Measurements from ENCODE around the gene PSMB2.
"Not testable (repeated sequence)": the region's sequence is repeated elsewhere in the genome, so short reads cannot be mapped to it uniquely, and the experiment has no call there.

The PSMB2 gene

DNA sequence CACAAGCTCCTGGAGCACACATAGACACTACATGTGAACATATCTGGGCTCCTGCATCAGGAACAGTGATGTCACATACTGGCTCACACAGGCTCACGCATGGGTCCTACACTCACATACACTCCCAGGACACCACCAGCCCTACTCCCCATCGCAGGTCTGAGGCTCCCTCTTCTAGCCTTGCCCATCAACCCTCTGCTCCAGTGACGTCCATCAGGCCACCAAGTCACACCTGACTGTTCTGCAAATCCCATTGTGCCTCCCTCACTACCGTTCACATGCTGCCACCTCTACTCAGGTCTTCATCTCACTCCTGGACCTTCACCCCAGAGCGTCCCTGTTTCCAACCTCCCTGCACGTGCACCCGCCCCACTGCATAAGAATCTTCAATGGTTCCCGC lies 50.1 kb downstream of the PSMB2 start:
- DNase-seq = no peak

DNA sequence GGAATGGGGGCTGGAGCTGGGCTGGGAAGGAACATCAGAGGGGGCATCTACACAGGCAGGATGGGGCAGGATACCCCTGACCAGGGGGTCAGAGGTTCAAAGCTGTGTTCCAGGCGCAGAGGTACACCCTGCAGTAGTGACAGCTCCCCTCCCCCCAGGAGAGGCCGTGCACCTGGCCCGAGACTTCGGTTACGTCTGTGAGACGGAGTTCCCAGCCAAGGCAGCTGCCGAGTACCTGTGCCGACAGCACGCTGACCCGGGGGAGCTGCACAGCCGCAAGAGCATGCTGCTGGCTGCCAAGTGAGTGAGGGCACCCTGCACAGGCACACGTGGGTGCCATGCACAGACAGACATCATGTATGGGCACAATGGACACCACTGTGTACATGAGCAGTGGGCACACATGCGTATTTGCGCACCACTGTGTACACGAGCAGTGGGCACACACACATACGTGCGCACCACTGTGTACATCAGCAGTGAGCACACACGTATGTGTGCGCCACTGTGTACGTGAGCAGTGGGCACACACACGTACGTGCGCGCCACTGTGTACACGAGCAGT lies 50.8 kb downstream of the PSMB2 start:
- DNase-seq = no peak

DNA sequence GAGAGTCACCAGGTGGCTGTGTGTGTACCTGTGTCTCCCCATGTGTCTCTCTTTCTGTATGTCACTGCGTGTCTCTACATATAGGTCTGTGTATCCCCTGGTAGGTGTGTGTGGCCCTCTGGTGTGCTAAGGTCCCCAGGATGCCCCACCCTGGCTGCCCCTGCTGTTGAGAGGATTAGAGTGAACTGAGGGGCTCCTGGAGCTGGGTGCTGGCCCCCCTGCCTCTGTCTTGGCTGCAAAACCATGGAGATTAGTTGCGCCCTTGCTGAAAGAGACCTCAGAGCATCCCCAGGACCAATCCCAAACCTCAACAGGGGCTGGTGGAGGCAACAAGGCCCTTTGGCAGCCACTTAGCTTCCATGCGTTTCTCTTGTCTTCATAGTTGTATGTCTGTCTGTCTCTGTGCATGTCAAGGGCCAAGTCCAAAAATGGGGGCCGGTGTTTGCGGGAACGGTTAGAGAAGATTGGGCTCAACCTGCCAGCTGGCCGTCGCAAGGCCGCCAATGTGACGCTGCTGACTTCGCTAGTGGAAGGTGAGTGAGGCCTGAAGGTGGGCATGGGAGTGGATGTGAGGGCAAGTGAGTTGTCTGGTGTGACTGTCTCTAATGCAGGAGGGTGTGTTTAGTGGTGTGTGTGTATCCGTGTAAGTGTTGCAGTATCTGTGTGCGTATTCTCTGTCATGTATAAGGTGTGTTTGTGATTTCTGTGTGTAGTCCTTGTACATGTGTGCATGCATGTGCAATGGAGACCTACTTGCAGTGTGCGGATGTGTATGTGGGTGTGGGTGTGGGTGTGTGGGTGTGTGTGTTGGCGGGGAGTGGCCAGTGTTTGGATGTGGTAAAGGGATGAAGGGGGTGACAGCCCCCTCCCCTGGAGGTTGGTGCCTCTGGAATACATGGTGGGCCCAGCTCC lies 51.6 kb downstream of the PSMB2 start:
- no peak for DNase-seq

DNA sequence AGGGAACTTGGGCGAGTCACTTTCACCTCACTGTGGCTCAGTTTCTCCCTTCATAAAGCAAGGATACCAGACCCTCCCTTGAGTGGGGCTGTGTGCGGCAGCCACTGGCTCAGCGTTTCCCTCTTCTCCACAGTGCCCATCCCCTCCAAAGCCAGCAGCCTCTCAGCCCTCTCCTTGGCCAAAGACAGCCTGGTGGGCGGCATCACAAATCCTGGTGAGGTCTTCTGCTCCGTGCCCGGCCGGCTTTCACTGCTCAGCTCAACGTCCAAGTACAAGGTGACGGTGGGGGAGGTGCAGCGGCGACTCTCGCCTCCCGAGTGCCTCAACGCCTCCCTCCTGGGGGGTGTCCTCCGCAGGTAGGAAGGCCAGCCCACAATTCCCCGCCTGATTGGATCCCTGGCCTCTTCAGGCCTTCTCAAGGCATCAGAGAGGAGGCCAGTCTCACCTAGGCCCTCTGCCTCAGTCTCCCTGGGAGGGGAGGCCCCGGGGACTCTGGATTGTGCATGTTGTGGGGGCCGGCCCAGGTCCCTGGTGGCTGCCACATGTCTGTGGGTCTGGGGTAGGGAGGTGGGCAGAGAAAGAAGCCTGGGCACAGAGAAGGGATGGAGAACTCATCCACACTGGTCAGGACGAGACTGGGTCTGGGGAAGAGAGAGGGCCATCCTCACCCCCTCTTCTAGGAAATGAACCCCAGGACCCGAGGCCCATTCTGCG lies 53.0 kb downstream of the PSMB2 start:
- no peak for DNase-seq

DNA sequence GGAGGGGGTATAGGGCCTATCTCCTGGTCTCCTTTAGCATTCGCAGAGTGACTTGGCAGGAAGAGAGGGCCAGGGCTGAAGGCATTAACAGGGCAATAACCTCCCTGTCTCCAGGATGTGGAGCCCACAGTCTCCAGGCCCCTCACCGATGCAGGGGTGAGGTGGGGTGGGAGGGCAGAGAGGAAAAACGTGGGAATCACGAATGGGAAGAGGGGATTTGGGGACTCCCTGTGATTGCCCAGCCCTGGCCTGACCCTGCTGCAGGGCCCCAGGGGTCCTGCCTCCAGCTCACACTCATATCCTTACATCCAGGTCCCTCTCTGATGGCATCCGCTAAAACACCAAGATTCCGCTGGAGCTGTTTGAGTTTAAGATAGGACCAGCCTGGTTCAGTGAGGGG lies 53.6 kb downstream of the PSMB2 start:
- DNase-seq = no peak

DNA sequence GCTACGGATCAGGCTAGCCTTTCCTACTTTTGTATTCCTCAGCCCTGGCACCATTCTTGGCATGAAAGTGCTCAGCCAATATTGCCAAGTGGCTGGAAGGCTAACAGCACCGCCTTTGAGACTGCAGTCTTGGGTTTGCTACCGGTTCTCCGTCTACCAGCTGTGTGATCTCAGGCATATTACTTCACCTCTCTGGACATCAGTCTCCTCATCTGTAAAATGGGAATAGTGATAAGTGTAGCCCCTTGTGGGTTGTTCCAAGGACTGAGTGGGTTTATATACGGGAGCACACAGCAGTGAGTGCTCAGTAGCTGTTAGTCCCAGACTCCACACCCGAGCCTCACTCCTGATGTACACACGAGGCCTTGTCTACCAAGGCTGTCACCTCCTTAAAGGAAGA lies 54.5 kb downstream of the PSMB2 start:
- DNase-seq = no peak

DNA sequence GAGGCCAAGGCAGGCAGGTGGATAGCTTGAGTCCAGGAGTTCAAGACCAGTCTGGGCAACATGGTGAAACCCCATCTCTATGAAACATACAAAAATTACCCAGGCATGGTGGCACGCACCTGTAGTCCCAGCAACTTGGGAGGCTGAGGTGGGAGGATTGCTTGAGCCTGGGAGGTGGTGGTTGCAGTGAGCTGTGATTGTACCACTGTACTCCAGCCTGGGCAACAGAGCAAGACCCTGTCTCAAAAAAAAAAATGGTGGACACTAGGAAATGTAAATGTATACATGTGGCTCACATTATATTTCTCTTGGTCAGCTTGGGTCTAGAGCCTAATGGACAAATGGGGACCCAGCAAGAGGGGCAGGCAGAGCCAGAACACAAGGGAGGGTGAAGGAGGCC lies 55.5 kb downstream of the PSMB2 start:
- not testable (repeated sequence) for DNase-seq

DNA sequence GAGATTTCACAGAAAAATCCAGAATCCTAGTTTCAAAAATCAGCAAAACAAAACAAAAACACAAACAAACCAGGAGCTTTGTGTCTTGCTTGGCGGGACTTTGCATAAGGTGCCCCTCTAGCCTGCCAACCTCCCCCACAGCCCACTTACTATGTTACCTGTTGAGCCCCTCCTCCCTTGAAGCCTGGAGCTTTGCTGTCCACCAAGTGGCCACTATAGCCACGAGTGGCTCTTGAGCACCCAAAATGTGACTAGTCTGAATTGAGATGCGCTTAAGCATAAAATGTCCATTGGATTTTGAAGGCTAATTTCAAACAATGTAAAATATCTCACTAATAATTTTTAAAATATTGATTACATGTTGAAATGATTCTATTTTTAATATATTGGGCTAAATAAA lies 56.0 kb downstream of the PSMB2 start:
- DNase-seq = no peak

DNA sequence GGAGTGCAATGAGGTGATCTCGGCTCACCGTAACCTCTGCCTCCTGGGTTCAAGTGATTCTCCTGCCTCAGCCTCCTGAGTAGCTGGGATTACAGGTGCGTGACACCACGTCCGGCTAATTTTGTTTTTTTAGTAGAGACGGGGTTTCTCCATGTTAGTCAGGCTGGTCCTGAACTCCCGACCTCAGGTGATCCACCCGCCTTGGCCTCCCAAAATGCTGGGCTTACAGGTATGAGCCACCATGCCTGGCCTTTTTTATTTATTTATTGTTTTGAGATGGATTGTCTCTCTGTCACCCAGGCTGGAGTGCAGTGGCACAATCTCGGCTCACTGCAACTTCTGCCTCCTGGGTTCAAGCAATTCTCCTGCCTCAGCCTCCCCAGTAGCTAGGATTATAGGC lies 59.7 kb downstream of the PSMB2 start:
- DNase-seq = not testable (repeated sequence)

DNA sequence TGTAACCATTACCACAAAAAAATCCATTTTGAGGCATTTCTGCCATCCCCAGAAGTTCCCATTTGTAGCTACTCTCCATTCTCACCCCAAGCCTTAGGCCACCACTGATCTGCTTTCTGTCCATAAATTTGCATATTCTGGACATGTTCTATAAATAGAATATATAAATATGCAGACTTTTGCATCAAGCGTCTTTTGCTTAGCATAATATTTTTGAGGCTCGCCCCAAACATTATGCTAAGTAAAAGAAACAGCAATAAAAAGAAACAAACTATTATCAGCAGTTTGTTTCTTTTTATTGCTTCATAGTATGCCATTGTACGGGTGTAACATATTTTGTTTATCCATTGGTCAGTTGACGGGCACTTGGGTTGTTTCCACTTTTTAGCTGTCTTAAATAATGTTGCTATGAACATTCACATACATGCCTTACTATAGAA lies 60.4 kb downstream of the PSMB2 start:
- DNase-seq = no peak

DNA sequence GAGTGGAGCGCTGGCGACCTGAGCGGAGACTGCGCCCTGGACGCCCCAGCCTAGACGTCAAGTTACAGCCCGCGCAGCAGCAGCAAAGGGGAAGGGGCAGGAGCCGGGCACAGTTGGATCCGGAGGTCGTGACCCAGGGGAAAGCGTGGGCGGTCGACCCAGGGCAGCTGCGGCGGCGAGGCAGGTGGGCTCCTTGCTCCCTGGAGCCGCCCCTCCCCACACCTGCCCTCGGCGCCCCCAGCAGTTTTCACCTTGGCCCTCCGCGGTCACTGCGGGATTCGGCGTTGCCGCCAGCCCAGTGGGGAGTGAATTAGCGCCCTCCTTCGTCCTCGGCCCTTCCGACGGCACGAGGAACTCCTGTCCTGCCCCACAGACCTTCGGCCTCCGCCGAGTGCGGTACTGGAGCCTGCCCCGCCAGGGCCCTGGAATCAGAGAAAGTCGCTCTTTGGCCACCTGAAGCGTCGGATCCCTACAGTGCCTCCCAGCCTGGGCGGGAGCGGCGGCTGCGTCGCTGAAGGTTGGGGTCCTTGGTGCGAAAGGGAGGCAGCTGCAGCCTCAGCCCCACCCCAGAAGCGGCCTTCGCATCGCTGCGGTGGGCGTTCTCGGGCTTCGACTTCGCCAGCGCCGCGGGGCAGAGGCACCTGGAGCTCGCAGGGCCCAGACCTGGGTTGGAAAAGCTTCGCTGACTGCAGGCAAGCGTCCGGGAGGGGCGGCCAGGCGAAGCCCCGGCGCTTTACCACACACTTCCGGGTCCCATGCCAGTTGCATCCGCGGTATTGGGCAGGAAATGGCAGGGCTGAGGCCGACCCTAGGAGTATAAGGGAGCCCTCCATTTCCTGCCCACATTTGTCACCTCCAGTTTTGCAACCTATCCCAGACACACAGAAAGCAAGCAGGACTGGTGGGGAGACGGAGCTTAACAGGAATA lies 64.0 kb downstream of the PSMB2 start:
- peak; percentile 82 for DNase-seq

DNA sequence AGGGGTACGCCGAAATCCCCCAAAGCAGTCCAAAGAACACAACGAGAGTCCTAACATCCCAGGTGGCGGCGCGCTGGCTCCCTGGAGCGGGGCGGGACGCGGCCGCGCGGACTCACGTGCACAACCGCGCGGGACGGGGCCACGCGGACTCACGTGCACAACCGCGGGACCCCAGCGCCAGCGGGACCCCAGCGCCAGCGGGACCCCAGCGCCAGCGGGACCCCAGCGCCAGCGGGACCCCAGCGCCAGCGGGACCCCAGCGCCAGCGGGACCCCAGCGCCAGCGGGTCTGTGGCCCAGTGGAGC lies 64.6 kb downstream of the PSMB2 start:
- not testable (repeated sequence) for DNase-seq

DNA sequence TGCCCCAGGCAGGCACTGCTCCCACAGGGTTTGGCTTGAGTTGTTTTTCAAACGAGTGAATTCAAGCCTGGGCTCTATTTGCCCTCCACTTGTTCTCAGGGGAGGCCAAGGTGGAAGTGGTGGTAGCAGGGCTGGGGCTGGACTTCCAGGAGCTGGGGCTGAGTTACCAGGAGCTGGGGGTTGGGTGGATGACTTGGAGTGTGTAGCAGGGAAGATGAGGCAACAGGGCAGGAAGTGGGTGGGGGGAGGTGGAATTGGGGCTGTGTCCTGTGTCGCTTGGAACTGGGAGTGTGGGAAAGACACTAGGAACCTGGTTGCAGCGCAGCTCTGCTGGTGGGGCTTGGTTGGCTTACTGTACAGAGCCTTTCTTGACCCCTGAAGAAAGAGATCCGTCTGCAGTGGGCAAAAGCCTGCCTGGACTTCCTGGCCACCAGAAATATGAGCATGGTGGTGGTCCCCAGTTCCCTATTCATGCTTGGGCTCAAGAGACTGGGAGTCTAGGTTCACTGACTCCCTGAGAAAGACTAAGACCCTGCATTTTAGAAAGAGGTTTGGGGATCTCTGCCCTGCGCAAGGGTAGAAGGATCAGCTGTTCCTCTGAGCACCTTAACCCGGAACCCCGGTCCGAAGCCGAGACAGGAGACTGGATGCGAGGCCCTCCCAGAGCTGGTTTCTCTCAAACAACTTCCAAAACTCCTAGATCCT lies 65.1 kb downstream of the PSMB2 start:
- no peak for DNase-seq

DNA sequence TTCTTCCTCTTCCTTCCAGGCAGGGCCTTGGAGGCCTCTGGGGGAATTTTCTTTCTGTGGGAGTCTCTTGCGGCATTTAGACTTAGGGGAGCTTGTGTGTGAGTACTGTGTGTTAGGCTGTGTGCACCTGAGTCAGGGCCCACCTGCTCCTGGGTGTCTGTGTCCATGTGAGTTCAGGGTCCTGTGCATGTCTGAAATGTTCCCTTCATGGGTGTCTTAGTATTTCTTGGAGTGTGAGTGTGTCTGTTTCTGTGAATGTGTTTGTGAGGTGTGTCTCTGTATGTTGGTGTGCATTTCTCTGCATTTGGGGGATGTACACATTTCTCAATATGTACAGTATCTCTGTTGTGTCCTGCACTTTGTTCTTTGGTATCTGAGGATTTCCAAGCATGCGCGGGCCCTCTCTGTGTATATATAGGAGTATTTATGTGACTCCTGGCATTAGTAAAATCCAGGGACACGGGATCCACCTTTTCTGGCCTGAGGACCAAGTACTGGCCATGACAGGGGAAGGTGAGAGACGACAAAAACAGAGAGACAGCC lies 65.8 kb downstream of the PSMB2 start:
- no peak for DNase-seq

DNA sequence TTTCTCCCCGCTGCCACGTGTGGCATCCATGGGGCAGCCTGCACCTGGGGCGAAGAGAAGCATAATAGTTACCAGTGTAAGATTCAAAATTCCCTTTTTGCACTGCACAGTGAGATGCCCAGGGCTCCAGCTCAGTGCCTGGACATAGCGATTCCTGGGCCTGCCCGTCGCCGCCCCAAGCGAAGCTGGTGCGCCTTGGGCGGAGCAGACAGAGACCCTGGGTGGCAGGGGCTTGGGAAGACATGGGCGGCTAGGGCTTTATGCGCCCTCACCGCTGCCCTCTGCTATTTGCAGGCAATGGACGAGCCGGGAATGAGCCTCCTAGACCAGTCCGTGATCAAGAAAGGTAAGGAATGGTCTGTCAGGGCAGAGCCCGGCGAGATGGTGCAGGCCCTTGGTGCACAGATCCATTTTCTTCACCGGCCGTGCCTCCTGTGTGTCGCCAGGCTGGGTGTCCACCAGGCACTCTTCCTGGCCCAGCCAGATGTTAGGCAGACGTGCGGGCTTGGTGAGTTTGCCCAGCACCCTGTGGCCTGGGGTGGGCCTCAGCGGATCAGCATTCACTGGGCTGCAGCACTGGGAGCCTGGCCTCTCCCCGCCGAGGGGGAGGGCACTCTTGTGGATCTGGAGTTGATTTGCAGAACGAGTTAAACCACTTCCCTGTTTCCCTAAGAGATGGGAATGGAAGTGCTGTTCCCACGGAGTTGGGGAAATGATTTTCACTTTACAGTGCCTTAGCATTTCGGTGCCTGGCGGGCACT lies 66.5 kb downstream of the PSMB2 start:
- DNase-seq = no peak

DNA sequence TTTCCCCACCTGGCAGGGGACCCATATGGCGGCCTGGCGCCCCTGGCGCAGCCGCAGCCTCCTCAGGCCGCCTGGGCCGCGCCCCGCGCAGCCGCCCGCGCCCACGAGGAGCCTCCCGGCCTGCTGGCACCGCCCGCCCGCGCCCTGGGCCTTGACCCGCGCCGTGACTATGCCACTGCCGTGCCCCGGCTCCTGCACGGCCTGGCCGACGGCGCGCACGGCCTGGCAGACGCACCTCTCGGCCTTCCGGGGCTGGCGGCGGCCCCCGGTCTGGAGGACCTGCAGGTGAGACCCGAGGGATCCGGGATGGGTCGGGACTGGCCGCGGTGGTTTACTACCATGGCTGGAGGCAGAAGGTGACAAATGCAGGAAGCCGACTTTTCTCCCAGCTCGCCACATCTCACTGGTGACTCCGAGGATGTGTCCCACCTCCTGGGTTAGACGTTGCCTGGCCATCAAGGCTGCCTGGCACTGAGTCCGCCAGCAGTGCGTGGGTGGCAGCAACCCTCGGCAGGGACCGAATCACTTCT lies 67.1 kb downstream of the PSMB2 start:
- DNase-seq = no peak

DNA sequence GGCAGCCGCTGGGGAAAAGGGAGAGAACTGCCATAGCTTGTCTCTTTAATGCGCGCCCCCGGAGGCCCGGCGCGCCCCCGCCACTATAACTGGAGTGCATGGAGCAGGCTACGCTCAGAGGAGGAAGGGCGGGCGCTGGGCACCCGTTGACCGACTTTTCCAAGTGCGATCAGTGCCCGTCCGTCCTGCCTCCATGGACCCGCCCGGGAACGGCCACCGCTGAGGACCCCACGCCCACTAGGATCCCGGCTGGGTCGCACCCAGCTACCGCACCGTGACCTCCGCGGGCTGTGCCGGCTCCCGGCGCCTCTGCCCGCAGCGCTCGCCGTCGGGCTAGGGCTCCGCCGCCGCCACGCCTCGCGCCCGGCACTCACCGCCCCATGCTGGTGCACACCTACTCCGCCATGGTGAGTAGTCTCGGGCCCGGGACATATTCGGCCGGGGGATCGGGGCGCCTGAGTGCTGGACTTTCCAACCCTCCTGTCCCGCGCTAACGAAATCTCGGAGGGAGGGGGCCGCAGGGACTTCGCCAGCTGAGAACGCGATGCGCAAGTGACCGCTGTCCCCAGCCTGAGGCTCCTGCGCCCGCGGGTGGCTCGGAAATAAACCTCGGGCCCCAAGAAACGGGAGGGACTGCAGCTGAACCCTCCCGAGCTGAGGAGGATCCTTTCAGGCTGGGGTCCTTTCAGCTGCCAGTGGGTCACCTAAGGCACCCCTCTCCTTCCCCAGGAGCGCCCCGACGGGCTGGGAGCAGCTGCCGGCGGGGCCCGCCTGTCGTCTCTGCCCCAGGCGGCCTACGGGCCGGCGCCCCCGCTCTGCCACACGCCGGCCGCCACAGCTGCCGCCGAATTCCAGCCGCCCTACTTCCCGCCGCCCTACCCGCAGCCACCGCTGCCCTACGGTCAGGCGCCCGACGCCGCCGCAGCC lies 67.9 kb downstream of the PSMB2 start, which contains the start of gene TFAP2E:
Gene TFAP2E, plus strand, starts transcription at position 117 of the 927 bp plus-strand sequence. Its CDS starts 264 bp downstream, at position 381.
- DNase-seq = no peak

DNA sequence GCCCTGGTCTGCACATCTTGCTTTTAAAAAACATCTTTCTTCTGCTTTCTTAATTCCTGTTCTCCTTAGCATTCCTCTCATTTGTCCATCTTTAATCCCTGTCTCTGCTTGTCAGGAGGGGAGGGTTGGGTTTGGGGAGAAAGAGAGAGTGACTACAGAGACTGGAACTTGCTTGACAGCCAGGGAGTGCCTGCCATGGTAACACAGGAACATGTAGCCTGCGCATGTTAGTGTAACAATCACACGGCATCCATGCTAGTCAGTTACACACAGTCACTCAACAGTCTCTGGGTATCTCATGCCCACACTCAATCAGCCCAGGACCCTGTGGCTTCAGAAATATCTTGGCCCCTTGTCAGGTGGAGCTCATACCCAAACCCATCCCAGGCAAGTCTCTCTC lies 69.0 kb downstream of the PSMB2 start:
- DNase-seq = no peak

DNA sequence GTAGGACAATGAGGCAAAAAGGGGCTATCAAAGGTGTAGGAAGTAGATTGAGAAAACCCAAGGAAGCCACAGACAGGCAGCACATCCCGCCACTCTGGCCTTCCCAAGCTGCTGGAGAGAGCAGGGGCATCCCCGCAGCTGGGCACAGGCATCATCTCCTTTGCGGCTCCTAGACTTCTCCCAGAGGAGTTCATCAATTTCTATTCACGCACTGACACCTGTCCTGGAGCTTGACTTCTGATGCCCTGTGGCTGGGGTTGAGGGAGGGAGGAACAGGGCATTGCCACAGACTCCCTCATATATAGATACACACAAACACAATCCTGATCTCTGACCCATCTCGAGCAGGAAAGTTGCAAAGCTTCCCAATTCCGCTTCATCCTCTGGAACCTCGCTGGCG lies 70.1 kb downstream of the PSMB2 start:
- no peak for DNase-seq
